GM12878 (cell line): ENCODE data around the gene KDF1. TPM values are rescaled to one million over a fixed set of nuclear protein-coding genes. Genes with fewer than 3 reads are reported as not detected.

Source experiments
- ATAC-seq: fragments of 200-7000 bp; cut with Tn5 transposase; 3 replicates; pipeline ENCODE4 v1.9.1; 2020; ENCODE audit warnings: mild to moderate bottlenecking, moderate library complexity
- BruUV-seq: library from RNA; stranded (reverse); fragments of 400-500 nt; replicated peaks from 2 replicates; lab custom pipeline; 2021; lab: Mats Ljungman, UMichigan
- CTCF ChIA-PET: fragments of 300-600 bp; sonication (Branson Sonifier 250); formaldehyde crosslinking; extraction: SDS; loops from one replicate; lab custom pipeline; 2021; ENCODE audit warnings: inconsistent platforms; lab: Yijun Ruan, JAX
- POLR2A ChIA-PET: fragments of 350-600 bp; formaldehyde crosslinking; extraction: SDS; loops from one replicate; lab custom pipeline; 2021; ENCODE audit warnings: inconsistent platforms; lab: Charles Lee
- RAD21 ChIA-PET: fragments of 300-600 bp; sonication (Branson Sonifier 250); formaldehyde crosslinking; loops from one replicate; lab custom pipeline; 2023; ENCODE audit warnings: antibody characterized with exemption; ENCODE audit not compliant: unreplicated experiment; lab: Charles Lee
- SMC1A ChIA-PET: fragments of 300-600 bp; sonication (Branson Sonifier 250); formaldehyde crosslinking; loops from one replicate; lab custom pipeline; 2023; ENCODE audit not compliant: unreplicated experiment, uncharacterized antibody; lab: Charles Lee
- DNase-seq: peaks from one replicate; pipeline ENCODE4 v3.0.0-alpha.2; 2011; ENCODE audit warnings: low read depth, low spot score
- FAIRE-seq: peaks from 3 replicates; lab custom pipeline; 2011; peaks lifted over from hg19 to GRCh38; lab: Jason Lieb, UNC
- H2AFZ ChIP-seq: 2 replicates; pipeline ENCODE4 v1.6.0; 2011; ENCODE audit warnings: low read depth, low read length, control low read depth; ENCODE audit not compliant: control insufficient read depth
- H3K27ac ChIP-seq: 2 replicates; pipeline ENCODE4 v1.5.1; 2011; ENCODE audit warnings: control low read depth; ENCODE audit not compliant: control insufficient read depth, insufficient read depth
- H3K27me3 ChIP-seq, 2 experiments: replicated peaks in 1 of 2; 2 replicates each; pipeline versions ENCODE4 v1.6.0 to v1.6.1; 2011; ENCODE audit warnings: low read length in 1 of 2; ENCODE audit not compliant: control insufficient read depth in 2 of 2, insufficient read depth in 2 of 2
- H3K36me3 ChIP-seq, 2 experiments: 2 replicates each; pipeline ENCODE4 v1.5.1; 2011; ENCODE audit warnings: low read length in 1 of 2; ENCODE audit not compliant: control insufficient read depth in 2 of 2, insufficient read depth in 2 of 2
- H3K4me1 ChIP-seq: 2 replicates; pipeline ENCODE4 v1.6.1; 2011; ENCODE audit warnings: mild to moderate bottlenecking, low read length, moderate library complexity, mixed read lengths; ENCODE audit not compliant: control insufficient read depth, insufficient read depth
- H3K4me2 ChIP-seq: 2 replicates; pipeline ENCODE4 v1.6.0; 2011; ENCODE audit warnings: control low read depth; ENCODE audit not compliant: control insufficient read depth, insufficient read depth
- H3K4me3 ChIP-seq: fragments of 200-600 bp; sonication (generic); 2 replicates; pipeline ENCODE4 v1.5.1; 2016
- H3K79me2 ChIP-seq: 2 replicates; pipeline ENCODE4 v1.6.0; 2011; ENCODE audit warnings: low read length; ENCODE audit not compliant: control insufficient read depth, insufficient read depth
- H3K9ac ChIP-seq: 2 replicates; pipeline ENCODE4 v1.8.0; 2011; ENCODE audit warnings: low read length, control low read depth, mixed read lengths; ENCODE audit not compliant: control insufficient read depth, insufficient read depth
- H3K9me3 ChIP-seq: replicated peaks from 3 replicates; pipeline ENCODE4 v1.5.1; 2011; ENCODE audit warnings: mild to moderate bottlenecking, low read length; ENCODE audit not compliant: control insufficient read depth, insufficient read depth
- H4K20me1 ChIP-seq: 2 replicates; pipeline ENCODE4 v1.6.0; 2011; ENCODE audit not compliant: control insufficient read depth, insufficient read depth
- BCL11A ChIP-seq: IDR thresholded peaks from 2 replicates; pipeline ENCODE4 v1.6.1; 2011; ENCODE audit warnings: low read depth, low read length
- BRCA1 ChIP-seq: IDR thresholded peaks from 2 replicates; pipeline ENCODE4 v1.6.1; 2011; ENCODE audit warnings: low read depth, low read length, improper control_type of control experiment
- IKZF2 ChIP-seq, 2 experiments: fragments of 450-650 bp; IDR thresholded peaks; 2 replicates each; pipeline ENCODE4 v1.6.1; 2017; ENCODE audit warnings: mild to moderate bottlenecking in 2 of 2, moderate library complexity in 2 of 2
- LARP7 ChIP-seq: fragments of 450-650 bp; IDR thresholded peaks from 2 replicates; pipeline ENCODE4 v1.6.1; 2017; ENCODE audit warnings: mild to moderate bottlenecking
- MEF2B ChIP-seq: fragments of 450-650 bp; IDR thresholded peaks from 2 replicates; pipeline ENCODE4 v1.6.1; 2018; ENCODE audit warnings: mild to moderate bottlenecking, moderate library complexity; ENCODE audit not compliant: partially characterized antibody, poor library complexity, severe bottlenecking
- MYB ChIP-seq: fragments of 150-350 bp; IDR thresholded peaks from 2 replicates; pipeline ENCODE4 v1.6.1; 2014; ENCODE audit warnings: mild to moderate bottlenecking, low read depth, low read length, borderline replicate concordance
- NFXL1 ChIP-seq: fragments of 450-650 bp; IDR thresholded peaks from 2 replicates; pipeline ENCODE4 v1.6.1; 2017; ENCODE audit warnings: antibody characterized with exemption, mild to moderate bottlenecking, borderline replicate concordance
- SMAD5 ChIP-seq: IDR thresholded peaks from 2 replicates; pipeline ENCODE4 v1.6.1; 2016; ENCODE audit warnings: antibody characterized with exemption, low read depth
- STAT3 ChIP-seq: IDR thresholded peaks from 2 replicates; pipeline ENCODE4 v1.6.1; 2011; ENCODE audit warnings: low read depth, low read length, improper control_type of control experiment
- SUZ12 ChIP-seq: fragments of 200-600 bp; sonication (generic); IDR thresholded peaks from one replicate; pipeline ENCODE4 v1.6.1; 2018; ENCODE audit warnings: antibody characterized with exemption, mild to moderate bottlenecking; ENCODE audit not compliant: unreplicated experiment
- TCF12 ChIP-seq: IDR thresholded peaks from 2 replicates; pipeline ENCODE4 v1.6.1; 2011; ENCODE audit warnings: low read depth, mild to moderate bottlenecking, low read length
- WRNIP1 ChIP-seq: IDR thresholded peaks from 2 replicates; pipeline ENCODE4 v1.6.1; 2011; ENCODE audit warnings: low read depth, low read length, improper control_type of control experiment, borderline replicate concordance
- YBX1 ChIP-seq: fragments of 450-650 bp; IDR thresholded peaks from 2 replicates; pipeline ENCODE4 v1.6.1; 2016; ENCODE audit warnings: antibody characterized with exemption
- YY1 ChIP-seq: IDR thresholded peaks from 2 replicates; pipeline ENCODE4 v1.6.1; 2011; ENCODE audit warnings: low read depth, mild to moderate bottlenecking, low read length
- WGBS: methylation state at CpG from one replicate; pipeline ENCODE4 v1.1.6; 2016; ENCODE audit warnings: low lambda C conversion rate; ENCODE audit not compliant: insufficient replicate concordance, insufficient coverage; ENCODE audit errors: missing lambda C conversion rate; 5-methylcytosine and 5-hydroxymethylcytosine counted together
- in situ Hi-C: fragments of 300-500 bp; cut with MboI; formaldehyde crosslinking; loops from 9 replicates; pipeline ENCODE4 v1.14.3; 2018; ENCODE audit warnings: mixed read lengths
- intact Hi-C: fragments of 100-400 bp; cut with micrococcal nuclease; formaldehyde crosslinking; loops from one replicate; pipeline ENCODE4 v1.14.2; 2022; ENCODE audit not compliant: unreplicated experiment
- polyA plus RNA-seq, 11 experiments: library from polyadenylated mRNA; depleted of rRNA in 4 of 11; unstranded in 6 of 11; stranded (reverse) in 5 of 11; fragments of >200 nt; fragmentation: Nextera tagmentation in 4 of 11; fragmentation: Illumina TruSeq in 1 of 11; extraction: Ambion mirVana in 4 of 11; extraction: Trizol in 1 of 11; gene quantifications; 1 replicate in 1 of 11; 2 replicates in 10 of 11; pipeline versions ENCODE4 v1.2.1 to v1.2.3, GENCODE V29; 2011 to 2016; ENCODE audit warnings: inconsistent platforms in 2 of 11, missing spikeins in 2 of 11, low read depth in 1 of 11
- total RNA-seq, 4 experiments: library from RNA; depleted of rRNA in 3 of 4; stranded (reverse); fragments of >200 nt in 3 of 4; fragmentation: Illumina TruSeq in 1 of 4; extraction: Trizol in 1 of 4; gene quantifications; 2 replicates each; pipeline versions ENCODE4 v1.2.1 to v1.2.3, GENCODE V29; 2013 to 2021
- TF ChIP-seq, protein P1 (sequence below): fragments of 450-650 bp; IDR thresholded peaks from 2 replicates; pipeline ENCODE4 v1.6.1; 2017; ENCODE audit warnings: antibody characterized with exemption, mild to moderate bottlenecking, moderate library complexity
- TF ChIP-seq, protein P2 (sequence below): fragments of 150-350 bp; IDR thresholded peaks from 2 replicates; pipeline ENCODE4 v1.6.1; 2014; ENCODE audit warnings: mild to moderate bottlenecking, low read depth, low read length
- TF ChIP-seq, protein P3 (sequence below): IDR thresholded peaks from 2 replicates; pipeline ENCODE4 v1.6.1; 2012; ENCODE audit warnings: low read depth, low read length, improper control_type of control experiment

The KDF1 gene
- total and polyA plus RNA-seq, 10 of the 15 experiments (the other 5 are each of a cell fraction or from before 2014, with no cell fraction given), result 0.03 to 0.13 (median 0.04) TPM; not detected in 7

DNA sequence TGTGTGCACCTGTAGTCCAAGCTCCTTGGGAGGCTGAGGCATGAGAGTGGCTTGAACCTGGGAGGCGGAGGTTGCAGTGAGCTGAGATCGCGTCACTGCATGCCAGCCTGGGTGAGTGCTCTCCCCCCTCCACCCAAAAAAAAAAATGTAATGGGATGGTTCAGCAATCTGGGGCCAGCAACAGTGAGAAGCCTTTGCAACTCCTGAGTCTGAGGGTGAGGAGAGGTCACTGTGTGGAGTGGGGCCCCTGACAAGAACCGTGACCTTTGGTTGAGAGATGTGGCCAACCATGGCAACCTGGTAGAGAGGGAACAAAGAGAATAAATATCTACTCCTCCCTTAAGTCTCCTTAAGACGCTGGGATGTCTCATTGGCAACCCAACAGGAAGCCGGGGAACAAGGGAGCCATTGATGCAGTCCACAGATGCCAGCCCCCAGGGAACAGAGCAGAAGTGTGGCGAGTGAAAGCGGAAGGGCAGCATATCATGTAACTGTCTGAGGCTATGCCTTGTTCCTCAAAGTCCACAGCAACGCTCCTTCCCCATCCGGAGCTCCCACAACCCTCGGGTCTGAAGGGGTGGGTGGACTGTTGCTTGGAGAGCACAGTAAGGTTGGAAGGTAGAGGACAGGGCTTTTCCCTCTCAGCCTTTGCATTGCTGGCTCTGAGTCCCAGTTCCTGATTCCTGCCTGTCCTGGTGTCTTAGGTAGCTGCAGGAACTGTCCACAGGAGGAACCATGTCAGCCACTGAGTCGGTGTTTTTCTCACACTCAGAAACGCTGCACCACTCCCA, 41.5 kb upstream of the KDF1 start (continued):
- TF ChIP-seq SUZ12 (no peak), STAT3 (no peak), IKZF2 (IDR thresholded peaks at IDR 0.05) (peak; percentile 61 to 74; a peak in 3 of 4 replicates)

DNA sequence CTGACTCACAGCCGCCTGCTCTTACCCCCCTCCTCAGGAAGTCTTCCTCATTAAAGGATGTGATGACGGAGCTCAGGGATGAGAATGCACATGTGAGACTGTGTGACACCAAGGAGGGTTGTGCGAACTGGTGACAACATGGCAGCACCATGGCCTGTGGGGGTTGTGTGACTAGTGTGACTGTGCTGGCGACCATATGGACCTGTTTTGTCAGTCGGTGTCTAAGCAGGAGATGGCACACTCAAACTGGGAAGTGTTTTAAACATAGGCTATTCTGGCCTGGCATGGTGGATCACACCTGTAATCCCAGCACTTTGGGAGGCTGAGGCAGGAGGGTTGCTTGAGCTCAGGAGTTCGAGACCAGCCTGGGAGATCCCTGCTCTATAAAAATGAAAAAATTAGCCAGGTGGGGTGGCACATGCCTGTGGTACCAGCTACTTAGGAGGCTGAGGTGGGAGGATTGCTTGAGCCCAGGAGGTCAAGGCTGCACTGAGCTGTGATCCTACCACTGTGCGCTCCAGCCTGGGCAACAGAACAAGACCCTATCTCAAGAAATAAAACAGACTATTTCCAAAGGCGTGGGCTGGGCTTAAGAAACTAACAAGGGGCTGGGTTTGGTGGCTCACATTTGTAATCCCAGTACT, 40.7 kb upstream of the KDF1 start:
- CTCF ChIA-PET, result interaction anchor here (0.7 to 2.6 kb wide), 3 partner anchors 39 to 96 kb away, joined by 3 to 18 read pairs (median 12); no protein-coding TSS in a partner anchor
- no peaks in the 10 kb centered on the region for H3K9me3 ChIP-seq
- H2AFZ ChIP-seq, result no peak overlapping the region
- no peaks in the 10 kb centered on the region; a peak in 2 of 4 replicates for H3K27me3 ChIP-seq
- no peaks in the 10 kb centered on the region for H3K79me2 ChIP-seq
- H3K4me1 ChIP-seq, result peaks cover 3% of the 10 kb centered on the region
- in situ Hi-C loops, result no loop called here
- H3K4me3 ChIP-seq, result no peak overlapping the region
- peak; percentile 18 for FAIRE-seq
- no peak overlapping the region for H3K27ac ChIP-seq
- intact Hi-C loops, result no loop called here
- no peak overlapping the region for H3K9ac ChIP-seq
- RAD21 ChIA-PET, result no interaction called here
- no peak overlapping the region for H3K4me2 ChIP-seq
- 43% methylated on average over 8 of the region's 8 CpGs for WGBS
- POLR2A ChIA-PET, result interaction anchor here (0.6 to 0.7 kb wide), 3 partner anchors 100 to 162 kb away, joined by 3 to 7 read pairs (median 3); no protein-coding TSS in a partner anchor
- SMC1A ChIA-PET, result interaction anchor here (1.2 to 1.8 kb wide), 2 partner anchors 45 to 96 kb away, joined by 3 to 6 read pairs; no protein-coding TSS in a partner anchor
- ATAC-seq, result no peak
- no peaks in the 10 kb centered on the region for H4K20me1 ChIP-seq
- BruUV-seq, result no TSS peak
- no peak for DNase-seq
- no peaks in the 10 kb centered on the region for H3K36me3 ChIP-seq
- TF ChIP-seq SMAD5 (no peak), NFXL1 (no peak), LARP7 (no peak), WRNIP1 (no peak), MYB (no peak), BCL11A (no peak), YBX1 (no peak), MEF2B (no peak), TCF12 (no peak), BRCA1 (no peak), YY1 (no peak)
- TF ChIP-seq, protein P1, sequence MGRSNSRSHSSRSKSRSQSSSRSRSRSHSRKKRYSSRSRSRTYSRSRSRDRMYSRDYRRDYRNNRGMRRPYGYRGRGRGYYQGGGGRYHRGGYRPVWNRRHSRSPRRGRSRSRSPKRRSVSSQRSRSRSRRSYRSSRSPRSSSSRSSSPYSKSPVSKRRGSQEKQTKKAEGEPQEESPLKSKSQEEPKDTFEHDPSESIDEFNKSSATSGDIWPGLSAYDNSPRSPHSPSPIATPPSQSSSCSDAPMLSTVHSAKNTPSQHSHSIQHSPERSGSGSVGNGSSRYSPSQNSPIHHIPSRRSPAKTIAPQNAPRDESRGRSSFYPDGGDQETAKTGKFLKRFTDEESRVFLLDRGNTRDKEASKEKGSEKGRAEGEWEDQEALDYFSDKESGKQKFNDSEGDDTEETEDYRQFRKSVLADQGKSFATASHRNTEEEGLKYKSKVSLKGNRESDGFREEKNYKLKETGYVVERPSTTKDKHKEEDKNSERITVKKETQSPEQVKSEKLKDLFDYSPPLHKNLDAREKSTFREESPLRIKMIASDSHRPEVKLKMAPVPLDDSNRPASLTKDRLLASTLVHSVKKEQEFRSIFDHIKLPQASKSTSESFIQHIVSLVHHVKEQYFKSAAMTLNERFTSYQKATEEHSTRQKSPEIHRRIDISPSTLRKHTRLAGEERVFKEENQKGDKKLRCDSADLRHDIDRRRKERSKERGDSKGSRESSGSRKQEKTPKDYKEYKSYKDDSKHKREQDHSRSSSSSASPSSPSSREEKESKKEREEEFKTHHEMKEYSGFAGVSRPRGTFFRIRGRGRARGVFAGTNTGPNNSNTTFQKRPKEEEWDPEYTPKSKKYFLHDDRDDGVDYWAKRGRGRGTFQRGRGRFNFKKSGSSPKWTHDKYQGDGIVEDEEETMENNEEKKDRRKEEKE, result no peak
- TF ChIP-seq, protein P2, sequence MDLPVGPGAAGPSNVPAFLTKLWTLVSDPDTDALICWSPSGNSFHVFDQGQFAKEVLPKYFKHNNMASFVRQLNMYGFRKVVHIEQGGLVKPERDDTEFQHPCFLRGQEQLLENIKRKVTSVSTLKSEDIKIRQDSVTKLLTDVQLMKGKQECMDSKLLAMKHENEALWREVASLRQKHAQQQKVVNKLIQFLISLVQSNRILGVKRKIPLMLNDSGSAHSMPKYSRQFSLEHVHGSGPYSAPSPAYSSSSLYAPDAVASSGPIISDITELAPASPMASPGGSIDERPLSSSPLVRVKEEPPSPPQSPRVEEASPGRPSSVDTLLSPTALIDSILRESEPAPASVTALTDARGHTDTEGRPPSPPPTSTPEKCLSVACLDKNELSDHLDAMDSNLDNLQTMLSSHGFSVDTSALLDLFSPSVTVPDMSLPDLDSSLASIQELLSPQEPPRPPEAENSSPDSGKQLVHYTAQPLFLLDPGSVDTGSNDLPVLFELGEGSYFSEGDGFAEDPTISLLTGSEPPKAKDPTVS, result no peak
- TF ChIP-seq, protein P3, sequence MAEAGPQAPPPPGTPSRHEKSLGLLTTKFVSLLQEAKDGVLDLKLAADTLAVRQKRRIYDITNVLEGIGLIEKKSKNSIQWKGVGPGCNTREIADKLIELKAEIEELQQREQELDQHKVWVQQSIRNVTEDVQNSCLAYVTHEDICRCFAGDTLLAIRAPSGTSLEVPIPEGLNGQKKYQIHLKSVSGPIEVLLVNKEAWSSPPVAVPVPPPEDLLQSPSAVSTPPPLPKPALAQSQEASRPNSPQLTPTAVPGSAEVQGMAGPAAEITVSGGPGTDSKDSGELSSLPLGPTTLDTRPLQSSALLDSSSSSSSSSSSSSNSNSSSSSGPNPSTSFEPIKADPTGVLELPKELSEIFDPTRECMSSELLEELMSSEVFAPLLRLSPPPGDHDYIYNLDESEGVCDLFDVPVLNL, result no peak
